Erythroblast (primary cell): ENCODE measurements around the gene YWHAG.

Experiments used
- GATA1 ChIP-seq: IDR thresholded peaks from 2 replicates; pipeline ENCODE4 v1.6.1; 2011; ENCODE audit warnings: low read depth, mild to moderate bottlenecking, control low read depth, low read length, moderate library complexity
- POLR2A ChIP-seq: IDR thresholded peaks from 2 replicates; pipeline ENCODE4 v1.6.1; 2011; ENCODE audit warnings: mild to moderate bottlenecking, low read length

DNA sequence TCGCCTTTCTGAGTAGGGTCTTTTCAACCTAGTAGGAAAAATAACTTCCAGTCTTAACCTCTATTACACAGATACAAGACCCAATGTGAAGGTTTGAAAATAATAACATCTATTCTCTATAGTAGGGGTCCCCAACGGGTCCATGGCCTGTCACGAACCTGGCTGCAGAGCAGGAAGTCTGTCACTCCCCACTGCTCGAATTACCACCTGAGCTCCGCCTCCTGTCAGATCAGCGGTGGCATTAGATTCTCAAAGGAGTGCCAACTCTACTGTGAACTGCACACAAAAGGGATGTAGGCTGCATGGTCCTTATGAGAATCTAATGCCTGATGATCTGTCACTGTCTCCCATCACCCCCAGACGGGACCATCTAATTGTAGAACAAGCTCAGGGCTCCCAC lies 7.4 kb downstream of the YWHAG start:
- TF ChIP-seq POLR2A (no peak), GATA1 (no peak)
